GM19452 (cell line): ENCODE results near the gene GZMH.
"Not testable (repeated sequence)": the region's sequence is repeated elsewhere in the genome, so short reads cannot be mapped to it uniquely, and the experiment has no call there.

Experiments used
- ATAC-seq: cut with Tn5 transposase; IDR thresholded peaks from one replicate; pipeline ENCODE4 v1.9.1; 2021; ENCODE audit not compliant: unreplicated experiment

GZMH gene

GRCh38 chr14:24609655-24610344 is at the start of gene GZMH:
GZMH (minus strand) TSS chr14:24609685; CDS start chr14:24609613, 72 bp downstream.
- ATAC-seq = peak; percentile 62

DNA sequence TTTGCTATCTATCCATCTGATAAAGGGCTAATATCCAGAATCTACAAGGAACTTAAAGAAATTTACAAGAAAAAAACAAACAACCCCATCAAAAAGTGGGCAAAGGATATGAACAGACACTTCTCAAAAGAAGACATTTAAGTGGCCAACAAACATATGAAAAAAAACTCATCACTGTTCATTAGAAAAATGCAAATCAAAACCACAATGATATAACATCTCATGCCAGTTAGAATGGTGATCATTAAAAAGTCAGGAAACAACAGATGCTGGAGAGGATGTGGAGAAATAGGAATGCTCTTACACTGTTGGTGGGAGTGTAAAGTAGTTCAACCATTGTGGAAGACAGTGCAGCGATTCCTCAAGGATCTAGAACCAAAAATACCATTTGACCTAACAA is 38.9 kb upstream of the GZMH start:
- ATAC-seq = not testable (repeated sequence)

DNA sequence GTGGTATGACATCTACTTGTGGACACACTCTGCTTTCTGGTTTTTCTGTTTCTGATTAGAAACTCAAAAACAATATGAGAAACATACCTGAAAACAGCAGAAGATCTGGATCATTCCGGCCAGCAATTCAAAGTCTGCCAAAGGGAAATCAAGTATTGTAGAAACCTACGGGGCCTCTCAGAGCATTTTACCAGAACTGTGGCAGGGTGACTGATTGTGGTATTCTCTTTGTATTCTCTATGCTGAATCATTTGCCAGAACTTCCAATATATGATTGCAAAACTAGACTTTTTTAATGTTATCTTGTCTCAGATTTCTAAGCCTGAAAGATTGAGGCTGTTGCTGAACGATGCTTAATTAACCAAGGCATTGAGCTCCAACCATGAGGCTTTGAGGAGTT is 30.4 kb upstream of the GZMH start:
- no peak for ATAC-seq

DNA sequence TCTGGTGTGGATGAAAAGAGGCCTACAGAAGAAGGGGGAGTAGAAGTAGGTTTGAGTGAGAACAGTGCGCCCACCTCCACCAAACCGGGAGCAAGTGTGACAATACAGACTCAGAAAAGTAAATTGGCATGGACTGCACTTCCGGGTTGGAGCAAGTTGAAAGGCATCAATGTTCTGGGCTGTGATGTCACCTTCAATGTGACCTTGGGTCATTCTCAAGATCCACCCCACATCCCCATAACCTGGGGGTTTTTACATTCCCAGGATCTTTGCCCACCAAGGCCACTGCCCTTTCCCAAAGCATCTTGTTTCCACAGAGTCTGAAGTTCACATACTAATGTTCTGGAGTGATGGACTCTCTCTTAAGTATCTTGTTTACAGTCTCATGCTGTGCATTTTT is 29.8 kb upstream of the GZMH start:
- no peak for ATAC-seq

DNA sequence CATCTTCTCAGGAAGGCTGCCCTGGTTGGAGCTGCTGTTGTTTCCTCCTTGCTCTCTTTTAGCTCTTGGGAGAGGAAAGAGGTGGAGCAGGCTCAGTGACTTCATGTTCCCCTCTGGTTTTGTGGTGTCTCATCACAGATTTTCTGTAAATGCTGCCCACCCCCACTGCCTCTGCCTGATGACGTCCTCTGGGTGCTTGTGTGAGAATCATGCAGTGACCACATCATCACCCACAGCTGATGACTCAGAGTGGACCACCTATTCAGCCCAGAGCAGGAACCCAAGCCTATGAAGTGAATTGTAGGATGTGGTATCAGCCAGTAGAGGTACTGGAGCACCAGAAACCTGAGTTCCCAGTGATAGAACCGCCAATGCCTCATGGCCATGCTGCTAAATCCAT is 24.7 kb upstream of the GZMH start, which contains the start of gene GZMB:
Gene GZMB, minus strand, starts transcription at position 33 of the 400 bp plus-strand sequence. Its CDS starts 30 bp downstream, at position 3.
- no peak for ATAC-seq

- ATAC-seq = no peak
Measured at GRCh38 chr14:24633353-24633752, 23.9 kb upstream of the GZMH start.

DNA sequence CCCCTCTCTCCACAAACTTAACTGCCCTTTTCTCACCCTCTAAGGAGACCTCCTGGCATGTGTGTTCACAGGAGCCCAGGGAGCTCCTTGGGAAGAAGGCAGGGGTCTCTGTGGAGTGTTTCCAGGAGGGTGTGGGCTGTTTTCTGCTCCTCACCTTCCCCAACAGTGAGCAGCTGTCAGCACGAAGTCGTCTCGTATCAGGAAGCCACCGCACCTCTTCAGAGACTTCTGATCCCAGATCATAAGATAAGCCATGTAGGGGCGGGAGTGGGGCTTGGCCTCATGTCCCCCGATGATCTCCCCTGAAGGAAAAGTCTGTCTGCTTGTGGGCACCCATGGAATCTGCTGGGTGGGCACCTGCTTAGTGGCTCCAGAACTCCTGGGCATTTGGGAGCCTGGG is 23.3 kb upstream of the GZMH start:
- ATAC-seq = no peak

GRCh38 chr14:24632336-24632735 is 22.9 kb upstream of the GZMH start:
- no peak for ATAC-seq

GRCh38 chr14:24631749-24632335 is 22.4 kb upstream of the GZMH start:
- no peak for ATAC-seq

DNA sequence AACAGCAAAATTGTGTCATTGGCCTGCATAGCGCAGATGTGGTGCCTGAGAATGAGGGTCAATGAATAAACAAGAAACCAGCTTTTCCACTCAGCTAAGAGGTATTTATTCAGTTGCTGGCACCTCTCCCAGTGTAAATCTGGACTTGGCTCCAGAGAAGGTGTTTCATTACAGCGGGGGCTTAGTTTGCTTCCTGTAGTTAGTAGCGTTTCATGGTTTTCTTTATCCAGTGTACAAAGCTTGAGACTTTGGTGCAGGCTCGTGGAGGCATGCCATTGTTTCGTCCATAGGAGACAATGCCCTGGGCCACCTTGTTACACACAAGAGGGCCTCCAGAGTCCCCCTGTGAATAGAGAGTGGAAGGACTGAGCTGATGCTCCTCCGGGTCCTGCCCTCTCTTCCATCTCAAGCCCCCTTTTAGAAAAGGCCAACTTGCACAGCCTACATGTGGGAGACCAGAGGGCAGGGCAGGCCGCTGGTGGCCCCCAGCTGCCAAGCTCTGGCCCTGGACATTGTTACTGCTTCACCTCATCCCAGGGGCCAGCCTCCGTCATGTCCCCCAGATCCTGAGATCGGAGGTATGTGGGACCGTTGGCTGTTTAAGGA is 21.5 kb upstream of the GZMH start:
- ATAC-seq = no peak

- no peak for ATAC-seq
Measured at GRCh38 chr14:24630087-24630871, 20.8 kb upstream of the GZMH start.

DNA sequence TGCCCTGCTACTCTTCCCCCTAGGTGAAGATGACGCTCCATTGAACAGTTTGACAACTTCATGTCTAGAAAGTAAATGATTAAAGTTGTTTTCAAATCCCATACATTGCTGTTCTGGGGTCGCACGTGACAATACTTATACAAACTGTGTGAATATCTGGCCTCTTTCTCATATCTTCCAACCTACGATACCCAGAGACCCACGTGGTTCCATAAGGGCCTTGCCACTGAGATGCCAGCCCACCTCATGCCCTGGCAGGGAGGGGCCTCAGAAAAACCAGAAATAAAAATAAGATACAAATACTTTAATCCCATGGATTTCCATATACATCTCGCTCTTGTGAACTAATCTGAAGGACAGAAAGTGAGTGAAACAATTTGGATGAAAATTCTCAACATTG is 20.0 kb upstream of the GZMH start:
- ATAC-seq = no peak

DNA sequence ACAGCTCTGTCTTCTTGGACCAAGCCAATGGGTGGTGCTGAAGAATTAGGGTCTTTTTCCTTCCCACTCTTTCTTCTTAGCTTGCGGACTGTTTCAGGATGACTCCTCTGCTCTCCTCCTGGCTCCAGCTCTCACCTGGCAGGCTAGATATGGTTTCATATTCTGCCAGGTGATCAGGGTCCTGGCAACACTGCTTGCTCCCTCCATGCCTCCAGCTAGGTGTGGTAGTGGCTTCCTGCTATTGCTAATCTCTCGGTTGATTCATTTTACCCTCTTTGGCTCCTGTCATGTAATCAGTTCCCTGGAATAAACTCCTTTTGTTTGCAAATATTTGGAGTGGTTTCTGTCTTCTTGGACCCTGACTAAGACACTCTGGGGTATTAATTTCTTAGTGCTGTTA is 4.3 kb upstream of the GZMH start:
- no peak for ATAC-seq

DNA sequence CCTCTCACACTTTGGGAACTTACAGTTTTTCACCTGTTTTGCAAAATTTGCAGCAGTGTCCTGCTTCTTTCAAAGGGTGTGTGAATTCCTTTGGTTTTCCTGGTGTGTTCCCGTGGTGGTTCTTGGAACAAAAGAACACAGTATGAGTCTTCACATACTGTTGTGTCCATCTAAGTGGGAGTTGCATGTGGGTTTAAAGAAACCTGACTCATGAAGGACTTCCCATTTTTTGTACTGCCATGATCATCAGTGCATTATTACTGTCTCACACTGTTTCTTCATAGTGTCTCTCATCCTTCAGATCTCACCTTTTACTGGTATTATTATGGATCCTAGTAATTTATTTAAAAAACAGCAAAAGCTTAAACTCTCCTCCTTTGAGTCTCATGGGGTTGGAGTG is 3.8 kb upstream of the GZMH start:
- ATAC-seq = no peak

- no peak for ATAC-seq
Measured at GRCh38 chr14:24612196-24612595, 2.7 kb upstream of the GZMH start.

- no peak for ATAC-seq
Measured at GRCh38 chr14:24607635-24608514, 1.6 kb downstream of the GZMH start.

GRCh38 chr14:24607081-24607480 is 2.4 kb downstream of the GZMH start:
- ATAC-seq = no peak

- ATAC-seq = no peak
Measured at GRCh38 chr14:24606297-24606696, 3.2 kb downstream of the GZMH start.

- ATAC-seq = peak; percentile 79
Measured at GRCh38 chr14:24605435-24606190, 3.9 kb downstream of the GZMH start.

DNA sequence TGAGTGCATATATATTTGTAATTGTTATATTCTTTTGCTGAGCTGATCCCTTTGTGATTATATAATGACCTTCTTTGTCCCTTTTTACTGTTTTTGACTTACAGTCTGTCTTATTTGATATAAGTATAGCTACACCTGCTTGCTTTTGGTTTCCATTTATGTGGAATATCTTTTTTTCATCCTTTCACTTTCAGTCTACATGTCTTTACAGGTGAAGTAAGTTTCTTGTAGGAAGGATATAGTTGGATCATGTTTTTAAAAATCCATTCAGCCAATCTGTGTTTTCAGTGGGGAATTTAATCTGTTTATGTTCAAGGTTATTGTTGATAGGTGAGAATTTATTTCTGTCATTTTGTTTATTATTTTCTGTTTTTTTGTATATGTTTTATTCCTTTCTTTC is 12.1 kb downstream of the GZMH start:
- ATAC-seq = no peak
